NCI-H2196 treated with DMSO at 0.1 percent for 48 hours (cell line): Measurements from ENCODE around the gene GPR132.
"Not testable (repeated sequence)": the region's sequence is repeated elsewhere in the genome, so short reads cannot be mapped to it uniquely, and the experiment has no call there.

Experiments
- DNase-seq: peaks from one replicate; lab custom pipeline; 2025; ENCODE audit not compliant: unreplicated experiment; lab: John Stamatoyannopoulos, UW

Gene GPR132

GRCh38 chr14:105065280-105066228, at the start of gene GPR132:
Gene GPR132 (minus strand): TSS chr14:105065430. CDS start chr14:105055420, 10,010 bp downstream.
- no peak for DNase-seq

GRCh38 chr14:105109243-105109642, 44.0 kb upstream of the GPR132 start:
- DNase-seq, result not testable (repeated sequence)

- DNase-seq, result no peak
Observed at GRCh38 chr14:105108516-105108864, 43.3 kb upstream of the GPR132 start.

GRCh38 chr14:105107781-105108515, 42.7 kb upstream of the GPR132 start:
- no peak for DNase-seq

GRCh38 chr14:105107351-105107750, 42.1 kb upstream of the GPR132 start:
- DNase-seq, result no peak

- no peak for DNase-seq
Observed at GRCh38 chr14:105105158-105105557, 39.9 kb upstream of the GPR132 start.

- no peak for DNase-seq
Observed at GRCh38 chr14:105102893-105103292, 37.7 kb upstream of the GPR132 start.

GRCh38 chr14:105102361-105102870, 37.2 kb upstream of the GPR132 start:
- DNase-seq, result no peak

GRCh38 chr14:105100910-105101309, 35.7 kb upstream of the GPR132 start:
- DNase-seq, result no peak

- DNase-seq, result no peak
Observed at GRCh38 chr14:105099778-105100177, 34.5 kb upstream of the GPR132 start.

- no peak for DNase-seq
Observed at GRCh38 chr14:105098316-105098715, 33.1 kb upstream of the GPR132 start.

GRCh38 chr14:105097794-105098127, 32.5 kb upstream of the GPR132 start:
- DNase-seq, result no peak

GRCh38 chr14:105096206-105096875, 31.1 kb upstream of the GPR132 start:
- no peak for DNase-seq

GRCh38 chr14:105095236-105095805, 30.1 kb upstream of the GPR132 start:
- DNase-seq, result no peak

GRCh38 chr14:105094193-105094907, 29.1 kb upstream of the GPR132 start:
- DNase-seq, result no peak

- no peak for DNase-seq
Observed at GRCh38 chr14:105093431-105094192, 28.4 kb upstream of the GPR132 start.

- no peak for DNase-seq
Observed at GRCh38 chr14:105093038-105093430, 27.8 kb upstream of the GPR132 start.

GRCh38 chr14:105092171-105093037, 27.2 kb upstream of the GPR132 start:
- DNase-seq, result no peak
